Measurements from ENCODE around the gene GPR183.

Gene GPR183

GRCh38 chr13:99305566-99305965 is 1.6 kb downstream of the GPR183 start:
- Histone ChIP-seq H3K9me3 (no peaks in the 10 kb centered on the region), H3K27ac (peak overlapping the region in 1 of 2 donors; percentile 76), H3K27me3 (no peaks in the 10 kb centered on the region), H3K36me3 (no peaks in the 10 kb centered on the region), H3K4me3 (peak overlapping the region; percentile 19 to 29), H3K4me1 (peaks cover 0 to 39% (median 13%) of the 10 kb centered on the region in 4 donors)
- TF ChIP-seq CTCF (IDR thresholded peaks at IDR 0.05), result no peak
- no peak for DNase-seq
- intact Hi-C loops (cut with DNase I; ENCODE audit: low total_unique reads), result loop anchor here (10.0 kb wide), 1 partner anchor 199 kb away; the partner anchor contains the start of gene TM9SF2

GRCh38 chr13:99305158-99305557 is 2.0 kb downstream of the GPR183 start:
- no peaks in the 10 kb centered on the region for H3K27me3 ChIP-seq
- no peak overlapping the region for H3K27ac ChIP-seq
- peak overlapping the region; percentile 19 to 29 for H3K4me3 ChIP-seq

GRCh38 chr13:99304541-99304940 is 2.7 kb downstream of the GPR183 start:
- Histone ChIP-seq H3K4me3 (no peak overlapping the region), H3K4me1 (peaks cover 0 to 30% (median 13%) of the 10 kb centered on the region in 4 donors), H3K27ac (peak overlapping the region in 1 of 2 donors; percentile 33), H3K9me3 (no peaks in the 10 kb centered on the region), H3K27me3 (no peaks in the 10 kb centered on the region), H3K36me3 (no peaks in the 10 kb centered on the region)
- no peak for TF ChIP-seq CTCF (IDR thresholded peaks at IDR 0.05)
- DNase-seq, result no peak
- intact Hi-C loops (cut with DNase I; ENCODE audit: low total_unique reads), result loop anchor here (10.0 kb wide), 1 partner anchor 200 kb away; the partner anchor contains the start of gene TM9SF2

More at GRCh38 chr13:99305158-99305557, 2.0 kb downstream of the GPR183 start:
- intact Hi-C loops (cut with DNase I; ENCODE audit: low total_unique reads), result loop anchor here (10.0 kb wide), 1 partner anchor 200 kb away; the partner anchor contains the start of gene TM9SF2
- no peak for TF ChIP-seq CTCF (IDR thresholded peaks at IDR 0.05)
- no peaks in the 10 kb centered on the region for H3K9me3 ChIP-seq
- H3K4me1 ChIP-seq, result peaks cover 0 to 36% (median 13%) of the 10 kb centered on the region in 4 donors
- no peak for DNase-seq
- no peaks in the 10 kb centered on the region for H3K36me3 ChIP-seq

- Histone ChIP-seq H3K27ac (peak overlapping the region in 1 of 2 donors; percentile 33), H3K27me3 (no peaks in the 10 kb centered on the region), H3K9me3 (no peaks in the 10 kb centered on the region), H3K36me3 (no peaks in the 10 kb centered on the region), H3K4me3 (no peak overlapping the region), H3K4me1 (peaks cover 0 to 25% (median 13%) of the 10 kb centered on the region in 4 donors)
- peak in 1 of 2 donors; percentile 33 for DNase-seq
- no peak for TF ChIP-seq CTCF (IDR thresholded peaks at IDR 0.05)
- intact Hi-C loops (cut with DNase I; ENCODE audit: low total_unique reads), result loop anchor here (10.0 kb wide), 1 partner anchor 201 kb away; the partner anchor contains the start of gene TM9SF2
These were observed 3.2 kb downstream of the GPR183 start for GRCh38 chr13:99303863-99304521.

GRCh38 chr13:99302637-99303505 is 4.3 kb downstream of the GPR183 start:
- Histone ChIP-seq H3K4me1 (peaks cover 0 to 14% (median 4%) of the 10 kb centered on the region in 4 donors), H3K27me3 (no peaks in the 10 kb centered on the region), H3K9me3 (no peaks in the 10 kb centered on the region), H3K27ac (no peak overlapping the region), H3K36me3 (no peaks in the 10 kb centered on the region), H3K4me3 (no peak overlapping the region)
- no peak for TF ChIP-seq CTCF (IDR thresholded peaks at IDR 0.05)
- intact Hi-C loops (cut with DNase I; ENCODE audit: low total_unique reads), result loop anchor here (10.0 kb wide), 1 partner anchor 202 kb away; the partner anchor contains the start of gene TM9SF2
- DNase-seq, result no peak
